ENCODE measurements around the gene UVRAG.
"Not testable (repeated sequence)": the region's sequence is repeated elsewhere in the genome, so short reads cannot be mapped to it uniquely, and the experiment has no call there.

GRCh38 chr11:76081084-76081483 lies 266.1 kb downstream of the UVRAG start:
- not testable (repeated sequence) for TF ChIP-seq CTCF, POLR2A (IDR thresholded peaks at IDR 0.05)
